Cardiac septum (tissue), 1 donor: Measurements from ENCODE around the gene HCFC1R1. TPM values are rescaled to one million over a fixed set of nuclear protein-coding genes. Genes with fewer than 3 reads are reported as not detected.
A peak's percentile ranks its signal among the peaks of the same experiment; 100 is the strongest.

Source experiments
- DNase-seq: peaks from one replicate; pipeline ENCODE4 v3.0.0-alpha.2; 2020; ENCODE audit warnings: low spot score
- intact Hi-C: fragments of 100-400 bp; cut with DNase I; formaldehyde crosslinking; loops from one replicate; pipeline ENCODE4 v1.14.0; 2022
- total RNA-seq: library from RNA; stranded (reverse); fragmentation: NEBNext Ultra II Directional; extraction: Animal tissue kit (Norgen Biotek cat#: 25700); gene quantifications from one replicate; pipeline ENCODE4 v1.2.1, GENCODE V29; 2021
- donor health status: DM: no; HTN: no; CAD: no.

HCFC1R1 gene
- total RNA-seq, 1 donor from 2014 or later, result 41.3 TPM

DNA sequence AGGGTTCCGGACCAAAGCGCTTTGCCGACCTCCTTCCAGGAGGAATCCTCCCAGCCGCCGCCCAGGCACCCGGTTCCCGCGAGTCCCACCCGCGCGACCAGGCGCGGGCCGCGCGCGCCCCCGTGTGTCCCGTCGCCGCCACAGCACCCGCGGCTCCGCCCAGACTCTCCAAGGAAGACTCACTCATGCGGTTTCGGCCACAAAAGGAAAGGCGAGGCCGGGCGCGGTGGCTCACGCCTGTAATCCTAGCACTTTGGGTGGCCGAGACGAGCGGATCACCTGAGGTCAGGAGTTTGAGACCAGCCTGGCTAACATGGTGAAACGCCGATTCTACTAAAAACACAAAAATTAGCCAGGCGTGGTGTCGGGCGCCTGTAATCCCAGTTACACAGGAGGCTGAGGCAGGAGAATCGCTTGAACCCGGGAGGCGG is 40.0 kb downstream of the HCFC1R1 start:
- peak; percentile 91 for DNase-seq
- intact Hi-C loops, result no loop called here

DNA sequence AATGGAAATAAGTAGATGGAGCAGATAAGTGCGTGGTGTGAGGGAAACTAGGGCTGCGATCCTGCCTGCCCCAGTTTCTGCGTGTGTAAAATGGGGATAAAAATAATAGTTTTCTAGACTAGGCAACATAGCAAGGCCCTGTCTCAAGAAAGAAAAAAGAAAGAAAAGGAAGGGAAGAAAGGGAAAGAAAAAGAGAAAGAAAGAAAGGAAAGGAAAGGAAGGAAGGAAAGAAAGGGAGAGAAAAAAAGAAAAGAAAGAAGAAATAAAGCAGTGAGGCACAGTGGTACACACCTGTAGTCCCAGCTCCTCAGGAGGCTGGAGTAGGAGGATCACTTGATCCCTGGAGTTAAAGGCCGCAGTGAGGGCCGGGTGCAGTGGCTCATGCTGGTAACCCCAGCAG is 41.3 kb downstream of the HCFC1R1 start:
- intact Hi-C loops, result no loop called here
- DNase-seq, result no peak

DNA sequence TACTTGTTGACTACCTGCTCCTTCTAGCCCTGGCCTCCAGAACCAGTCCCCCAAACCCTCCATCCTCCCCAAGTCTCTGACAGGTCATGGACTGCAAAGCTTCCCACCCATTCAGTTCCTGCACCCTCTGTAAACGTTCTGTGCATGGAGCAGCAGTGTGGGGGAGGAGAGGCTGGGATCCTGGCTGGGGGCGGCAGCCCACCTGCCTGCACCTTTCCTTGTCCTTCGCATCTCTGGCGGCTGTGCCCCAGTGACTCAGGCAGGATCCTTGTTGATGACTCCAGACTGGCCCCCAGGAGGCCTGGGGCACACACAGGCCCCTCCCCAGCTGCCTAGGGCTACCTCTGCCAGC is 41.9 kb downstream of the HCFC1R1 start:
- intact Hi-C loops, result no loop called here
- DNase-seq, result no peak

DNA sequence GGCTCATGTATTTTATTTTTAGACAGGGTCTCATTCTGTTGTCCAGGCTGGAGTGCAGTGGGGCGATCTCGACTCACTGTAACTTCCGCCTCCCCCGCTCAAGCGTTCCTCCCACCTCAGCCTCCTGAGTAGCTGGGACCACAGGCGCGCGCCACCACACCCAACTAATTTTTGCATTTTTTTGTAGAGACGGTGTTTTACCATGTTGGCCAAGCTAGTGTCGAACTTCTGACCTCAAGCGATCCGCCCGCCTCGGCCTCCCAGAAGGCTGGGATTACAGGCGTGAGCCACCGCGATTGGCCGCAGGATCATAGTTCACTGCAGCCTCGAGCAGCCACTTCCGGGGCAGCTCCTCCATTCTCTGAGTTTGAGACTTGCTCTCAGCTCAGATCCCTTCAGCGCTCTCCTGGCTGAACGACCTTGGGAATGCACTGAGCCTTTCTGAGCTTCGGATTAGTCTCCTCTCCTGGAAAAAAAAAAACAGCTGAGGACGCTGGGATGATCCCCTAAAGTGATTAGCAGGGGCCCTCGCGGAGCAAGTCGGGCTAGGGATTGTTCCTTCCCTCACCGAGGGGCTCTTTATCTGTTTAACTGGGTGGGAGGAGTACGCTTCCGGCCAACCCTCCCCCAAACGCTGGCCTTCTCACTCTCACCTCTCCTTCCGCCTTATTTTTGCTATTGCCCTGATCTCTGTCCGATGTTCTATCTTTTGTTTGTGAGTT is 42.4 kb downstream of the HCFC1R1 start:
- intact Hi-C loops, result no loop called here
- DNase-seq, result no peak

DNA sequence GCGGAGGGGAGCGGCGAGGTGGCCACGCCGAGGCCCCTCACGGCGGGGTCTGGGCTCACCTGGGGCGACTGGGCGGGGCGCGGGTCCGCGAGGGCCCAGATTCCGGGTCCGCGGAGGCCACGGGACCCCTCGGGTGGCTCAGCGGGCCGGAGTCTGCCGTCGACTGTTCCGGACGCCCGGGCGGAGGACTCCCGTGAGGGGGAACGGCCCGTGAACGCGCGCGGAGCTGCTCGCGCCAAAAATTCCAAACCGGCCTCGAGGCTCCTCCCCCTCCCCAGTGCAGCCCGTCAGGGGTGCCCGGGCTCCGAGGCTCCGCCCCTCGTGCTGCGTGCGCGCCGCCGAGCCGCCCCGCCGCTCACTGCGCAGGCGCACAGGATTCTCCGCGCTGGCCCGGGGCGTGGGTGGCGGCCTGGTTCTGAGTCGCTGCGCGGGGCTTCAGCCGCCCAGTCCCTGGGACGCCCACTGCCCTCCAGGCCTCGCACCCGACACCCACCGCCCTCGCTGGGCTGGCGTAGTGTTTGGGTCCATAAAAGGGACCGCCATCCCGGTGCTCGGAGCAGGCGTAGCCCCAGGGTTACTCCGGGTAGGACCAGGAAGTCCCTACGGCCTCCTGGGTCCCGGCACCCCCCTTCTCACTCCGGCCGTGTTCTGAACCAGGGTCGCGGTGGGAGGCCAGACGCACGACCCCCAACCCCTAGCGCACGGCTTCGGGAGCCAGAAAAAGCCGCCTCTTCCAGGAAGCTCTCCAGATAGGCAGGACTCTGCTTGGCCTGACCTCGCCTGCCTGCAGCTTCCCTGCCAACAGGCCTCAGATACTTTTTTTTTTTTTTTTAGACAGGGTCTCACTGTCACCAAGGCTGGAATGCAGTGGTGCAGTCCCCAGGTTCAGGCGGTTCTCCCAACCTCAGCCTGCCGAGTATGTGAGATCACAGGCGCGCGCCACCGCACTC is 43.2 kb downstream of the HCFC1R1 start, which contains the start of gene PKMYT1:
Gene PKMYT1, minus strand, starts transcription at position 220 of the 950 bp plus-strand sequence. CDS start 789 bp downstream, outside the sequence.
- DNase-seq, result peak; percentile 97
- intact Hi-C loops, result no loop called here

DNA sequence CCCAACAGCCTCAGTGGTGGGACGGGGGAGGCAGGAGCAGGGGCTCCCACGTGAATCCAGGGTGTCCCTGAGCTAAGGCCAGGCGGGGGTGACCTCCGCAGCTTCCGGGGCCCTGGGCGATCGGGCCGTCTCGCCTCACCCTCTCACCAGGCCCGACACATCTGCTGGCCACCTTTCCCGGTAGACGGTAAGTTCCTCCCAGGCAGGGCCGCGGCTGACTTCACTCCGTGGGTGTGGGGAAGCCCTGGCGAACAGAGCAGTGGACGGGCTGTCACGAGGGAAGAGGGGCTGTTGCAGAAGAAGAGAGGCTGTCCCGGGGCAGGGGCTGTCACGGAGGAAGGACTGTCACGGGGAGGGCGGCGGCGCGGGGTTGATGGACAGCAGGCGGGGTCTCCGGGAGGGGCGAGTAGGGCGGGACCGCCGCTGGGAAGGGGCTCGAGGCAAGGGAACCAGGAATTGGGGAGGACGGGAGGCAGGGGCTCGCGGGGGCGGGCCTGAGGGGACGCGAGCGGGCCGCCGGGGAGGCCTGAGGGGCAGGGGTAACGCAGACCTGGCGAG is 44.0 kb downstream of the HCFC1R1 start:
- intact Hi-C loops, result no loop called here

DNA sequence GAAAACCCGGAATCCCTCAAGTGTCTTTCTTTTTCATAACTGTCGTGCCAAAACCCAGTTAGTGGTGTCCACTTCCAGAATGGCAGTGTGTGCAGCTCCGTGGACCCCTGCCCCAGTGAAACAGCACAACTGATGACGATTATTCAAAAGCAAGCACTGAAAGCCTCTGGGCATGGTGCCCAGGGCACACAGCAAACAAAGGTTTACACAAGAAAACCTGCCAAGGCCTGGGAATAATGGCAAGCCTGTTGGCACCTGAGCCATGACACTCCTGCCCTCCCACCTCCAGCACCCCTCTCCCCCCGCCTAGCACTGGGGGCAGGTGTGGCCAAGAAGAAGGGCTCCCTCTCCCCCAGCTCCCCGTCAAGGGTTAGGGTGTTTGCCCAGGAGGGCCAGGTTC is 46.3 kb downstream of the HCFC1R1 start:
- intact Hi-C loops, result no loop called here
- no peak for DNase-seq

More for the DNA sequence above, 44.0 kb downstream of the HCFC1R1 start:
- no peak for DNase-seq

DNA sequence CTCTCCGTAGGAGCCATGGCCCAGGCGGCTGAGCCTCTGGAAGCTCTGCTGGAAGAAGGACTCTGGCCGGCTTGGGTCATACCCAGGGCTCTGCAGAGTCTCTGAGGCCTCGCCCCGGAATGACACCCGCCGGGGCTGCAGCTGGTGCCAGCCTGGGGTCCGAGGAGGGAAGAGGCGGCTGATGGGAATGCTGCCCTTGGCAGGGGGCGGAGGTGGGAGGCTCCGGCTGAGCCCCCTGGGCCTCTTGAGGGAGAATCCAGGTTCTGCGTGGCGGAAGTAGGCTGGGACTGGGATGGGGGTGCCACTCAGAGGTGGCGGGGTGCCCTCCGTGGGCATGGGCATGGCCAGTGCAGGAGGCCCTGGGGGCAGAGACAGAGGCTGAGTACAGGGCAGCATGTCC is 47.1 kb downstream of the HCFC1R1 start:
- intact Hi-C loops, result no loop called here
- no peak for DNase-seq

DNA sequence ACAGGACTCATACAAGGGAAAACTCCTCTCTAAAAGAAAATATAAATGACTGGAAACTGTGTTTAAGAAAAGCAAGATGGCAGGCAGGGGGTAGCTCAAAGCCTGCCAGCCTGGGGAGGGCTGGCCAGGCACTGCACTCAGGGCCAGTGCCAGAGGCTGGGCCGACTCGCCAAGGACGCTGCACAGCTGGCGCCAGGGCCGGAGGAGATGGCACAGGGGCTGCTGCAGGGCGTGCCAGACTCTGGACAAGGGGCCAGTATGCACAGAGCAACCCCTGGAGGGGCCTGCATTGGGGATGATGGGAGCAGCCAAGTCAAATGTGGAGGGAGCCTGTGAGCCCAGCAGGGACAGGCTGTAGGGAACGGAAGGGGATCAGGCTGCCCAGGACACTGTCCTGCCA is 47.5 kb downstream of the HCFC1R1 start:
- no peak for DNase-seq
- intact Hi-C loops, result no loop called here

DNA sequence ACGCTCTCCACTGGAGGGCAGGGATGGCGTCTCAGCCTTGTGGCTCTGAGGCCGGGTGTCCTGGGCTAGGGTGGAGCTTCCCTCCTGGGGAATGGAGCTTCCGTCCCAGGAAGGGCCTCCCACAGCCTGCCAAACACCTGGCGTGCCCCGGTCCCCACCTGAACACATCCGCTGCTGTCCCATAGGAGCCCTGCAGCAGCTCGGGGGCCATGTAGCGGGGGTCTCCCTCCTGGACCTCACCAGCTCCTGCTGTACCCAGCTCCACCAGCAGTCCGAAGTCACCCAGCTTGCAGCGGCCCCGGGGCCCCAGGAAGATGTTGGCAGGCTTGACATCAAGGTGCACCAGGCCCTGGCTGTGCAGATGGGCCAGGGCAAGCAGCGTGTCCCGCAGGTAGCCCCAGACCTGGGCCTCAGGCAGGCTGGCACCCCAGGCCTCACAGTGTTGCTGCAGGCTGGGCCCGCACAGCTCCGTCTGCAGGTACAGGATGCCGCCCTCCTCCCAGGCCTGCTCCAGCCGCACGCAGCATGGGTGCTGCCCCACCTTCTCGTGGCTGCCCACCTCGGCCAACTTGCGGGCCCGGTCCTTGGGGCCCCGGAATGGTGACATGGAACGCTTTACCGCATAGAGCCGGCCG is 48.5 kb downstream of the HCFC1R1 start:
- DNase-seq, result no peak
- intact Hi-C loops, result no loop called here

DNA sequence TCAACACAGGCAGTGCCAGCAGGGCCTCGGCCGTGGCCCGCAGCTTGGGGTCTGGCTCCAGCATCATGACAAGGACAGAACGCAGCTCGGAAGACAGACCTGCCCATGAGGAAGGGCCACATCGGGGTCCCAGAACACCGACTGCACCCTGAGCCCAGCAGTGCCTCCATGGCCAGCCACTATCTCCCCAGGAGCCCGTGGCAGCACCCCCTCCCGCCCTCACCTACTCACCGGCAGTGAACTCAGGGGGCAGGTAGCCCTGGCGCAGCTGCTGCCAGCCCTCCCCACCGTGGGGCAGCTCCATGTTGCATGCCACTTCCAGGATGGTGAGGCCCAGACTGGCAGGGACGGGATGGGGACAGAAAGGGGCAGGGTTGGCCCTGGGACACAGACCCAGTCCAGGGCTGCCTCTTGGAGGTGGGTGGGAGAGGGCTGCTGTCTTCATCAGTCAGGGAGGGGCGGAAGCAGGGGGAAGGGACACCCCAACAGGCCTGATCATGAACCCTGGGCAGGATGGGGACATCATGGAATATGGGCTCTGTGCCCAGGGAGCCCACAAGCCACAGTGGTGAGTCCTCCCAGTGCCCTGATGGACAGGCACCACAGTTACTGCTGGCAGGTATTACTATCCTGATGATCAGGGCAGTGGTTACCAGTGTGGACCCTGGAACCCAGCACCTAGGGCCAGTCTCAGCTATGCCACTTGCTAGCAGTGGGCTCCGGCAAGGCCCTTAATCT is 49.3 kb downstream of the HCFC1R1 start:
- DNase-seq, result no peak

DNA sequence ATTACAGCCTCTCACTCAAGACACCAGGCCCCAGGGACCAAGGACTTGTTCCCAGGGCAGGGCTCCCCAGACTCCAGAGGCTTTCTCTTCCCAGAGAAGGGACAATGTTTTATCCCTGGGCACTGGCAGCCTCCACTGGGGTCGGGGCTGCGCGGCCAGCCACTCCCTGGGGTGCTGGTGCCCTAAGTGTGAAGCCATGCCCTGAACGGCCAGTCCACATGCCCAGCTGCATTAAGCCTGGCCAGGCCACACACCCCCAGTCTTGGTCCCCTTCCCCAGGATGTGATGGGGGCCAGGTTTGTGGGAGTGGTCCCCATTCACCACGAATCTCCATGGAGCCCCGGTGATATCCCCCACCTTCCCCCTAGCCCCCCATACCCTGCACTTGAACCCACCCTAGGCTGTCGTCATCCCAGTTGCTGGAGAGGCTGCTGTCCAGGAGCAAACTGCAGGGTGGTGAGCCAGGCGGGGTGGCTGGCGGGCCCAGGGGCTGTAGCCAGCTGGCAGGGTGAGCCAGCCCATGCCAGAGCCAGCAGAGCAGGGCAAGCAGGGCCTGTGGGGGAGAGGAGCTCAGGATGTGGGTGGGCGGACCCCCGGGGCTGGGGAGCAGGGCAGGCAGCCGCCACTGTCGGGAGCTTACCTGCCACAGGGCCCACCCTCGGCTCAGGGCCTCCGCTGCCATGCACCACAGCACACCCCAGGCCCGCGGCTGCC is 50.0 kb downstream of the HCFC1R1 start:
- intact Hi-C loops, result no loop called here
- no peak for DNase-seq

More for the DNA sequence above, 49.3 kb downstream of the HCFC1R1 start:
- intact Hi-C loops, result no loop called here

DNA sequence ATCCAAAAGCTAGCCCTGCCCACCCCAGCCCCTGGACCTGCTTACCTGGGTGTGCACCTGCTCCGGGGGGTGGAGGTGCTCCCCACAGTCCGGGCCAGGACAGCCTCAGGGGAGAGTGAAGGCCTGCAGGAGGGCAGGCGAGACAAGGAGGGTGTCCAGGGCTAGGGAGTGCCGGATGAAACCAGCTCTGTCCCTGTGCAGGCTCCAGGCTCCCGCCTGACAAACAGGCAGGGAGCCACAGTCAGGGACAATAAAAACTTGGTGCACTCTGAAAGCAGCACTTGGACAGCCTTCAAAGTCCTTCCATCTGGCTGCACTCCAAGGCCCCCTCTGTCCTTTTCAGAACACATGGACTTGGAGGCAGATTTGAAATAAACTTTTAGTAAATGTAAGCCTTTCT is 50.6 kb downstream of the HCFC1R1 start:
- intact Hi-C loops, result no loop called here
- DNase-seq, result no peak

Other genes with a start within 250 kb of the HCFC1R1 start
- gene ELOB, start 246.7 kb downstream of the HCFC1R1 start, total RNA-seq, result 278 TPM
- not detected for gene PRSS33, start 236.4 kb downstream of the HCFC1R1 start, total RNA-seq
- not detected for gene PRSS41, start 225.5 kb downstream of the HCFC1R1 start, total RNA-seq
- gene PRSS21, start 206.7 kb downstream of the HCFC1R1 start, total RNA-seq, result not detected
- gene ZG16B, start 193.6 kb downstream of the HCFC1R1 start, total RNA-seq, result not detected
- gene PRSS22, start 165.8 kb downstream of the HCFC1R1 start, total RNA-seq, result not detected
- gene FLYWCH2, start 140.7 kb downstream of the HCFC1R1 start, total RNA-seq, result 20.8 TPM
- gene FLYWCH1, start 112.0 kb downstream of the HCFC1R1 start, total RNA-seq, result 43.5 TPM
- gene KREMEN2, start 59.7 kb downstream of the HCFC1R1 start, total RNA-seq, result not detected
- 10.9 TPM for gene PAQR4, start 54.6 kb downstream of the HCFC1R1 start, total RNA-seq
- gene PKMYT1, start 43.5 kb downstream of the HCFC1R1 start, total RNA-seq, result 1.8 TPM
- gene CLDN9, start 11.0 kb downstream of the HCFC1R1 start, total RNA-seq, result 2.3 TPM
- gene CLDN6, start 5.8 kb downstream of the HCFC1R1 start, total RNA-seq, result 0.16 TPM
- 229 TPM for gene TNFRSF12A, start 3.6 kb downstream of the HCFC1R1 start, total RNA-seq
- 13.9 TPM for gene THOC6, start 93 bp upstream of the HCFC1R1 start, total RNA-seq
- not detected for gene BICDL2, start 13.0 kb upstream of the HCFC1R1 start, total RNA-seq
- gene MMP25, start 22.6 kb upstream of the HCFC1R1 start, total RNA-seq, result 3.0 TPM
- 32.3 TPM for gene IL32, start 41.7 kb upstream of the HCFC1R1 start, total RNA-seq
- not detected for gene ZSCAN10, start 75.4 kb upstream of the HCFC1R1 start, total RNA-seq
- gene ZNF205, start 88.6 kb upstream of the HCFC1R1 start, total RNA-seq, result 6.5 TPM
- 7.5 TPM for gene ZNF213, start 111.1 kb upstream of the HCFC1R1 start, total RNA-seq
- not detected for gene OR1F1, start 164.3 kb upstream of the HCFC1R1 start, total RNA-seq
- 5.3 TPM for gene ZNF200, start 211.2 kb upstream of the HCFC1R1 start, total RNA-seq
- 1.00 TPM for gene MEFV, start 232.7 kb upstream of the HCFC1R1 start, total RNA-seq